LoVo (cell line): Measurements from ENCODE around the gene CNTRL.

Experiments used
- DNase-seq: peaks from one replicate; pipeline ENCODE4 v3.0.0-alpha.2; 2016; ENCODE audit warnings: low spot score

The CNTRL gene

GRCh38 chr9:121201738-121202533 is 127.2 kb downstream of the CNTRL start, which contains the start of gene RAB14:
TSS of gene RAB14 (minus strand) at chr9:121201869. CDS start at chr9:121193412, 8,457 bp downstream.
- peak; percentile 100 for DNase-seq

GRCh38 chr9:121204121-121204520 is 129.4 kb downstream of the CNTRL start:
- no peak for DNase-seq

- DNase-seq = no peak
Observed at GRCh38 chr9:121204611-121205010, 129.9 kb downstream of the CNTRL start.

GRCh38 chr9:121206516-121207370 is 132.0 kb downstream of the CNTRL start:
- DNase-seq = peak; percentile 12

GRCh38 chr9:121207371-121207940 is 132.7 kb downstream of the CNTRL start:
- DNase-seq = no peak

- no peak for DNase-seq
Observed at GRCh38 chr9:121210536-121210935, 135.8 kb downstream of the CNTRL start.

GRCh38 chr9:121213136-121213806 is 138.5 kb downstream of the CNTRL start:
- DNase-seq = peak; percentile 83

GRCh38 chr9:121214005-121214404 is 139.2 kb downstream of the CNTRL start:
- DNase-seq = no peak

GRCh38 chr9:121216271-121216805 is 141.6 kb downstream of the CNTRL start:
- DNase-seq = no peak

- no peak for DNase-seq
Observed at GRCh38 chr9:121217609-121218292, 143.0 kb downstream of the CNTRL start.

- DNase-seq = no peak
Observed at GRCh38 chr9:121218357-121219027, 143.7 kb downstream of the CNTRL start.

GRCh38 chr9:121219530-121219929 is 144.8 kb downstream of the CNTRL start:
- DNase-seq = no peak

- DNase-seq = no peak
Observed at GRCh38 chr9:121220996-121221663, 146.4 kb downstream of the CNTRL start.

GRCh38 chr9:121221664-121222055 is 146.9 kb downstream of the CNTRL start:
- no peak for DNase-seq

GRCh38 chr9:121222524-121223171 is 147.9 kb downstream of the CNTRL start:
- peak; percentile 37 for DNase-seq

- DNase-seq = no peak
Observed at GRCh38 chr9:121225240-121225639, 150.5 kb downstream of the CNTRL start.

GRCh38 chr9:121226175-121226574 is 151.4 kb downstream of the CNTRL start:
- DNase-seq = no peak
